IPS-NIHi7 (cell line): Measurements from ENCODE around the gene MCM5.
"Not testable (repeated sequence)": the region's sequence is repeated elsewhere in the genome, so short reads cannot be mapped to it uniquely, and the experiment has no call there.

Experiments used
- DNase-seq: peaks from one replicate; pipeline ENCODE4 v3.0.0; 2012; ENCODE audit warnings: mixed read lengths; ENCODE audit errors: extremely low spot score

MCM5 gene

GRCh38 chr22:35432228-35432905, 32.4 kb downstream of the MCM5 start:
- DNase-seq = no peak

GRCh38 chr22:35434061-35434710, 34.2 kb downstream of the MCM5 start:
- DNase-seq = no peak

GRCh38 chr22:35435201-35435740, 35.3 kb downstream of the MCM5 start:
- DNase-seq = no peak

DNA sequence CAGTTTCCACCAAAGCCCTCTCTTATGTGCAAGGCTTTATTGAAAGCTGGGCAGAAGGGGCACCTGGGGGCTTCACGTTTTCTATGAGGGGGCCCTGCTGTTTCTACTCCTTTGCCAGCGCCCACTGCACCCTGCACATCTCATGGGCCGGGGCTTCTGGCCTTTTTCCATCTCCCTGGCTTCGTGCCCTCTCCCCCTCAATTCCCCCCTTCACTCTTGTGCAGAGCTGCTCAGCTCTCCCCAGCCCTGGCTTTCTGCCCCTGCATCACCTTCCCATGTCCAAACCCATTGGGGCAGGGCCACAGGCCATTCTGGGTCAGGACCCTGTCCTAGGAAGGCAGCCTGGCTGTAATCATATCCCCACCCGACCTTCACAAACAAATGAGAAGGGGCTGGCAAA, 36.5 kb downstream of the MCM5 start:
- no peak for DNase-seq

DNA sequence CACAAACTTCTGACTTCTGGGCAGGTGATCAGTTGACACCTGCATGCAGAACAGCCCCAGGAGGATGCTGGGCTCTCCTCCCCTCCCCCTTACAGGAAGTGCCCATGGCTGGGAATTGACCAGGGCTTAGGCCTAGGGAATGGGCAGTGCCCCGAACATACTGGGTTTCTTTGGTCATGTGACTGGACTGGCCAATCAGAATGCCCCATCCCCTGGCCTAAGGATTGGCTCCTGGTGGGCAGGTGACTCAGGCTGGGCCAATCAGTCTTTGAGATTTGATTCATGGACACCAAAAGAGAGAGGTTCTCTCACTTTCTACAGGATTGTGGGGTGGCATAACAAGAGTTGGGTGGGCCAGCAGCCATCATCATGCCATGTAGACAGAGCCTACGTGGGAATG, 37.1 kb downstream of the MCM5 start:
- DNase-seq = peak; percentile 85

DNA sequence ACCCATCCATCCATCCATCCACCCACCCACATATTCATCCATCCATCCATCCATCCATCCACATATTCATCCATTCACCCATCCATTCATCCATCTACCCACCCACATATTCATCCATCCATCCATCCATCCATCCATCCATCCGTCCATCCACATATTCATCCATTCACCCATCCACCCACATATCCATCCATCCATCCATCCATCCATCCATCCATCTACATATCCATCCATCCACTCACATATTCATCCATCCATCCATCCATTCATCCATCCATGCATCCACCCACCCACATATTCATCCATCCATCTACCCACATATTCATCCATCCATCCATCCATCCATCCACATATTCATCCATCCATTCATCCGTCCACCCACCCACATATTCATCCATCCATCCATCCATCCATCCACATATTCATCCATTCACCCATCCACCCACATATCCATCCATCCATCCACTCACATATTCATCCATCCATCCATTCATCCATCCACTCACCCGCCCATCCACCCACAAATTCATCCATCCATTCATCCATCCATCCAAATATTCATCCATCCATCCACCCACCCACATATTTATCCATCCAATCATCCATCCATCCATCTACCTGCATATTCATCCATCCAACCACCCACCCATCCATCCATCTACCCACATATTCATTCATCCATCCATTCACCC, 38.9 kb downstream of the MCM5 start:
- not testable (repeated sequence) for DNase-seq

DNA sequence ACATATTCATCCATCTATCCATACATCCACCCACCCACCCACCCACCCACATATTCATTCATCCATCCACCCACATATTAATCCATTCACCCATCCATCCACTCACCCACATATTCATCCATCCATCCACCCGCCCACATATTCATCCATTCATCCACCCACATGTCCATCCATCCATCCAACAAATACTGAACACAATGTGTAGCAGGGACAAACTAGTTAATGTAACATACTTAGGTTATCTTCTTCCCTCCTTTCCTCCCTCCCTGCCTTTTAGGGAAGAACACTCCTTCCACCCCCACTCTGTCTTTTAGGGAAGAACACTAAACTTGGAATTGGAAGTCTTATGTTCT, 39.4 kb downstream of the MCM5 start:
- no peak for DNase-seq

DNA sequence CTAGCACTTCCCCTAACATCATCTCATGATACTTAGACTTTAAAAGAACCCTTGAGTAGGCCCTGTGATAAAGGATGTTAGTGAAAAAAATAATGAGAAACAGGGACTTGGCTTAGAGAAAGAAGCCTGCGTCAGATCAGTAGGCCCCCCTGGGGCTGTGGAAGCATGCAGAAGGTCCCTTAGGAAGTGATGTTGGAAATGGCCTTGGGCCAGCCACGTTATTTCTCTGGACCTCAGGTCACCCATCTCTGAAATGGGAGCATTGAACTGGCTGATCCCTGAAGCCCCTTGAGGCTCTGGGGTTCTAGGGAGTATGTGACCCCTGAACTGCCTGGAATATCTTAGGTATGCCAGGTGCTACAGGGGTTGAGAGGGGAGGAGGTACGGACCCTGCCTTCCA, 40.2 kb downstream of the MCM5 start:
- no peak for DNase-seq

- no peak for DNase-seq
Measured at GRCh38 chr22:35441489-35442100, 41.7 kb downstream of the MCM5 start.

GRCh38 chr22:35442471-35442870, 42.5 kb downstream of the MCM5 start:
- no peak for DNase-seq

DNA sequence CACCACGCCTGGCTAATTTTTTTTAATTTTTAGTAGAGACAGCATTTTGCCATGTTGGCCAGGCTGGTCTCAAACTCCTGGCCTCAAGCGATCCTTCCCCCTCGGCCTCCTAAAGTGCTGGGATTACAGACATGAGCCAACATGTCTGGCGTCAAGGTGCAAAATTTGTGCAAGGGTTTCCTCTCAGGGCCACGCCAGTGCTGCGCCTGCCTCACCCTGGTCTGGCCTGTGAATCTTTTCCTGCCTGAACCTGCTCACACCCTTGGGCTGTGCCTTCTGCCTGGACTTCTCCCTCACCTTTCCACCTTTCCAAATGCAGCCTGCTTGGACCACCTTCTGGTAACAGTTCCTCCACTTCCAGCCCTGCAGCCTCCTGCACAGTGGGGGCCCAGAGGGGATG, 43.4 kb downstream of the MCM5 start:
- DNase-seq = no peak

GRCh38 chr22:35443790-35444684, 44.1 kb downstream of the MCM5 start:
- no peak for DNase-seq

GRCh38 chr22:35444685-35445399, 44.9 kb downstream of the MCM5 start:
- no peak for DNase-seq

DNA sequence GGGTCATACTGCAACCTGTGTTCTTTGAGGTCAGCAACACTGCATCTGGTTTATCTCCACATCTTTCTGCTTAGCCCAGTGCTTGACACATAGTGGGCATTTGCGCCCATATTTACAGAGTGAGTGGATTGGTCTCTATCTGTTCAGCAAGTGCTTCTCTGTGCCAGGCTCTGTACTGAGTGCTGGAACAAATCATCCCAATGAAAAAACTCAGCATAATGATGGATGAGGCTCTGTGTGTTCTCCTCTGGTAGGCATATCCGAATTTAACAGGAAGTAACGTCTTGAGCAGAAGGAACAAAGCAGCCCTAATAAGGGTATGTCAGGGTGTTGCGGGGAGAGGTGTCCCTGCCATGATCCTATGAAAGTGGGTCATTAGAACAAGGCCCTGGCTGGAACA, 46.0 kb downstream of the MCM5 start:
- DNase-seq = no peak

GRCh38 chr22:35446365-35446764, 46.4 kb downstream of the MCM5 start:
- no peak for DNase-seq

- DNase-seq = no peak
Measured at GRCh38 chr22:35448523-35448922, 48.6 kb downstream of the MCM5 start.

GRCh38 chr22:35449829-35450689, 50.1 kb downstream of the MCM5 start:
- DNase-seq = no peak

DNA sequence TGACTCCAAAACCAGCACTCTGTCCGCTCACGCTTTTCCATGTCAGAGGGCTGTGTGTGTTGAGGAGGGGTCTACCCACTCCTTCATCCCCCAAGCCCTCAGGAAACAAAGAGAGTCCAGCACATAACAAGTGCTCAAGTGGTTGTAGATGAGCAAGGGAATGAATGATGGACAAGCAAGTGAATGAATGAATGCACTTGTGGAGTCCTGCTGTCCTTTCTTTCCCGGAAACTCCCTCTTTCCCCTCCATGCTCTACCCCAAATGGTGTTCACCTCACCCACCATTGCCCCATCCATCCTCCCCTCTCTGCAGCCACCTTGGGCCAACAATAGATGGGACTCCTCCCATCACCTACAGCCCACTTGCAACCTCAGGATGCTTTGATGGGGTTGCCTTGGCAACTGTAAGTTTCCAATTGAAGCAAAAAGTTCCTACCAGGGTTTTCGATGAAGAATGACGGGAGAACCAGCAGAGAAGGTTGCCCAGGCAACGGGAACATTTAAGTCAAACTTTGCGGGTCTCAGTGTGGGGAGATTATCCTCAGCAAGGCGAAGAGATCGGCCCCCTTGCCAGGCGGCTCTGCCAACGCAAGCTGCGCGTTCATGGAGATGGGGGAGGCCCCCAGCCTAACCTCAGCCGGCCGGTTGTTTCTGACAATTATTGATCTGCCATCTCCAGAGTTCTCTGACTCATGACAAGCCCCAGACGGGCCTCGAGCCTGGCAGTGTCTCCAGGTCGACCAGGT, 51.1 kb downstream of the MCM5 start:
- no peak for DNase-seq

- no peak for DNase-seq
Measured at GRCh38 chr22:35451592-35451991, 51.7 kb downstream of the MCM5 start.
